Activated T-cell treated with anti-CD3 and anti-CD28 coated beads for 24 hours (primary cell): ENCODE results near the gene SIDT2.
"Not testable (repeated sequence)": the region's sequence is repeated elsewhere in the genome, so short reads cannot be mapped to it uniquely, and the experiment has no call there.

Source experiments
- DNase-seq: peaks from one replicate; pipeline ENCODE4 v3.0.0-alpha.2; 2020; ENCODE audit warnings: low read depth

The SIDT2 gene

GRCh38 chr11:117178210-117179034 lies at the start of gene SIDT2:
TSS of gene SIDT2 (plus strand) at chr11:117178743. CDS start at chr11:117179264, 521 bp downstream.
- peak; percentile 84 for DNase-seq

DNA sequence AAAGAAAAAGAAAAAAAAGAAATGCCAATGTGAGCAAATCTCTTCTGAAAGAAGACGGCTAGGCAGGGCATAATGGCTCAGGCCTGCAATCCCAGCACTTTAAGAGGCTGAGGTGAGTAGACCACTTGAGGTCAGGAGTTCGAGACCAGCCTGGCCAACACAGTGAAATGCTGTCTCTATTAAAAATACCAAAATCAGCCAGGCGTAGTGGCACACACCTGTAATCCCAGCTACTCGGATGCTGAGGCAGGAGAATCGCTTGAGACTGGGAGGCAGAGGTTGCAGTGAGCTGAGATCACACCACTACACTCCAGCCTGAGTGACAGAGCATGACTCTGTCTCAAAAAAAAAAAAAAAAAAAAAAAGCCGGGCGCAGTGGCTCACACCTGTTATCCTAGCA lies 48.1 kb upstream of the SIDT2 start:
- DNase-seq = not testable (repeated sequence)

DNA sequence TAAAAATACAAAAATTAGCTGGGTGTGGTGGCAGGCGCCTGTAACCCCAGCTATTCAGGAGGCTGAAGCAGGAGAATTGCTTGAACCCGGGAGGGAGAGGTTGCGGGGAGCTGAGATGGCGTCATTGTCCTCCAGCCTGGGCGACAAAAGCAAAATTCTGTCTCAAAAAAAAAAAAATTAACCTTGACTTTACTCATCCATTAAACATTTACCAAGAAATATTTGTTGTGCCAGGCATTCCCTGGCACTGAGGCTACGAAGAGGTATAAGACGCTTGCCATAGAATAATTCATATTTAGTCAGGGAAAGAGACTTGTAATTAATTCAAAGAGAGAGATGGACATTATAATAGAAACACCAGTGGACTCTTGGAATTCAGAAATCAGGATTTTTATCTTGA lies 47.7 kb upstream of the SIDT2 start:
- no peak for DNase-seq

- no peak for DNase-seq
These were observed 44.1 kb upstream of the SIDT2 start for GRCh38 chr11:117134431-117134830.

DNA sequence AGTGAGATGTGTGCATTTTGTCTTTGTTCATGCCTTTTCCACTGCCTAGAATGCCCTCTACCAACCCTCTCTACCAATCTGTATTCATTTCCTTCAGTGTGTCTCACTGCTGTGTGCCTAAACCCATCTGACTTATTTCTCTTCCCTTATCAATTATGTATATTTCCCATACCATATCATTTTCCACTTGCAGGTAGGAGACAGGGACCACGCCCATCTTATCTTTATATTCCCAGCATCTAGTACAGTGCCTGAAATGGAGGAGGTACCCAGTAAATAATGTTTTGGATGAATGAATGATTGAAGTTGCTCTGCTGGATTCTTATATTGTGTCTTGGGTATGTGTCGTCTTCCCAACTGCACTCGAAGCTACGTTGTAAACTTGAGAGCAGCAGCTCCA lies 43.6 kb upstream of the SIDT2 start:
- DNase-seq = not testable (repeated sequence)

GRCh38 chr11:117137223-117138086 lies 41.1 kb upstream of the SIDT2 start:
- DNase-seq = not testable (repeated sequence)

DNA sequence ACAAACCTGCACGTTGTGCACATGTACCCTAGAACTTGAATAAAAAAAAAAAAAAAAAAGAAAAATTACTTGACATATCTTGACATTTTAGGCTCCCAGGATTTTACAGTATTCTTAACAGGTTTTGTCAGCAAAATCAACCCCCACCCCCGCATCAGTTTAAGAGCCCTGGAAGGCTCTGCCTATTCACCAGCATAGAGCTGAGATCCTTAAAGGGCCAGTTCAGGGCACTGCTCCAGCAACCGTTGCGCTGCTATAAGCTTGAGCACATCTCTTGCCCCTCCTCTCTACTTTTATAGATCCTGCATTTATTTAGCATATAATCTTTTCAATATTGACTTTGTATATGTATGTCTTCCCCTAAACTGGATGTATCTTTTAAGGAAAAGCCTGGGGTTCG lies 35.2 kb upstream of the SIDT2 start:
- peak; percentile 11 for DNase-seq

- peak; percentile 93 for DNase-seq
These were observed 34.6 kb upstream of the SIDT2 start, which contains the start of gene PAFAH1B2 for GRCh38 chr11:117143871-117144476. TSS of gene PAFAH1B2 (plus strand) at chr11:117144287. CDS start at chr11:117152448, 8,161 bp downstream.

- DNase-seq = peak; percentile 4
These were observed 33.8 kb upstream of the SIDT2 start for GRCh38 chr11:117144477-117145392.

DNA sequence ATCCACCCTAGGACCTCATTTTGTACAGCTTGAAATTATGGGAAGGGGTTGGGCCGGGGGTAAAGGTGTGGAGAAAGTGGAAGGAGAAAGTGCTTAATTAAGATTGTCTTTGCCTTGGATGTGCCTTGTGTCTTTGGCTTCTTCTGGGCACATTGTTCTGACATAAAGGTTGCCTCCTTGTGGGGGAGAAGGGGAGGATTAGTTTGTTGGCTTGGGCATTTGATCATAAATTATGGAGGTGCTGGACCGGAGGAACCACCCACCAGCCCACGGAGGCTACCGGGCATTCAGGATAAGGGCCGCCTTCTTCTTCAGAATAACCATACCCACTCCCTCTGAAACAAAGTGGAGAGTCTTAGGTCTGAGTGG lies 33.2 kb upstream of the SIDT2 start:
- no peak for DNase-seq

DNA sequence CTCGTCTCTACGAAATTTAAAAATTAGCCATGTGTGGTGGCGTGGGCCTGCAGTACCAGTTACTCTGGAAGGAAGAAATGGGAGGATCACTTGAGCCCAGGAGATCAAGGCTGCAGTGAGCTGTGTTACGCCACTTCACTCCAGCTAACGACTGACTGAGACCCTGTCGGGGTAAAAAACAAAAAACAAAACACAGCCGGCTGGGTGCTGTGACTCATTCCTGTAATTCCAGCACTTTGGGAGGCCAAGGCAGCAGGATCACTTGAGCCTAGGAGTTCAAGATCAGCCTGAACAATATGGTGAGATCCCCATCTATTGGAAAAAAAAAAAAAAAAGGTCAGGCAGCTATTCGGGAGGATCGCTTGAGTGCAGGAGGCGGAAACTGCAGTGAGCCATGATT lies 32.0 kb upstream of the SIDT2 start:
- DNase-seq = no peak

- no peak for DNase-seq
These were observed 26.5 kb upstream of the SIDT2 start for GRCh38 chr11:117152066-117152465.

DNA sequence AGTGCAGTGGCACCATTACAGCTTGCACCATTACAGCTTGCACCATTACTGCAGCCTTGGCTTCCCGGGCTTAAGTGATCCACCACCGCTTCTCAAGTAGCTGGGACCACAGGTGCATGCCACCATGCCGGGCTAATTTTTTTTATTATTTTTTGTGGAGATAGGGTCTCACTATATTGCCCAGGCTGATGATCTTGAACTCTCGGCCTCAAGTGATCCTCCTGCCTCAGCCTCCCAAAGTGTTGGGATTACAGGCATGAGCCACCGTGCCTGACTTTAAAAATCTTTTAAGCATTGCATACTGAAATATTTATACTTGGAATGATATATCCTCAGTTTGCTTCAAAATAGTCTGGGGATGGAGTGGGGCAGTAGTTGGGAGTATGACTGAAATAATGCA lies 24.1 kb upstream of the SIDT2 start:
- DNase-seq = no peak

- no peak for DNase-seq
These were observed 21.0 kb upstream of the SIDT2 start for GRCh38 chr11:117157507-117157906.

DNA sequence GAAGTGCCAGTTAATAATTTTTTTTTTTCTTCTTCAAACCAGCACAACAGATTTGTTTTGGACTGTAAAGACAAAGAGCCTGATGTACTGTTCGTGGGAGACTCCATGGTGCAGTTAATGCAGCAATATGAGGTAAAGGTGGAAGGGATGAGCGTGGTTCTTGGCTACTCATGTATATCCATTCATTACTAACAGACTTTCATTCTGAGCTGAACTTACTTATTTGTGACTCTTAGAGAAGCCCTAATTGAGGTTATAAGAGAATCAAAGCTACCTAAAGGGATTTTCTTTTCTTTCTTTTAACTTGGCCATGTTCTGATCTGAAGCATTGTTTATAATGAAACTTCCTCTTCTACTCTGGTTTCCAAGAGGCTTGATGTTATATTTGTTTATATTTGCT lies 18.7 kb upstream of the SIDT2 start:
- no peak for DNase-seq

GRCh38 chr11:117160826-117161225 lies 17.7 kb upstream of the SIDT2 start:
- DNase-seq = no peak

DNA sequence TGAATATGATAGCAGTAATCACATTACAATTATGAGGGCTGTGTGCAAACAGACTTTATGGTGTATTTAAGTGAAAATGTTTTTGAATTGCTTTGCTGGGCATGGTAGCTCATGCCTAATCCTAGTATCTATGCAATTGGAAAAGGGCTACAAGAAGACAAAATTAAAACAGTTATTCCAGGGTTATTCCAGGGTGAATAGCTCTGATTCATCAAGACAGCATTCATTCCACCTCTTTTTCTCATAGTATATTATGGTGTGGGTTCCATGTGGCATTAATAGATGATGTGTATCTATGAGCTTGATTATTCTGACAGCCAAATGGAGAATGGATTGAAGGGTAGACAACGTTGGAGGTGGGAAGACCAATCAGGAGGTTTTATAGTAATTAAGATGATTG lies 12.1 kb upstream of the SIDT2 start:
- no peak for DNase-seq

DNA sequence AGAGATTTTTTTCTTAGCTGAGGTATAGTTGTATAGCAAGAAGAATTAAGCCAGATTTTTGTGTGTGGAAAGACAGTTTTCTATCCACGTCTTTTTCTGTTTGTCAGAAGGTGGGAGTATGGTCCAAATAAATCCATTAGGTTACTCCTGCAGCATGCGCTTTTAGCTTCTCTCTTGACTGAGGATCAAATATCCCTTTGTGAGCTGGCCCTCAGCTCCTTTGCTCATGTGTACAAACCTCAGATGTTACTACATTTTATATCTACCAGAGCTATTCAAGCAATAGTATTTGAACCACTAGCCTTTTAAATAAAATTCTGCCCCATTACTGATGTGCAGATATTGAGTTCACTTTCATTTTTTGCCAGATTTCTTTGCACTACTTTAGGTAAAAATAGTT lies 8.8 kb upstream of the SIDT2 start:
- no peak for DNase-seq

GRCh38 chr11:117170210-117170609 lies 8.3 kb upstream of the SIDT2 start:
- no peak for DNase-seq

GRCh38 chr11:117171007-117171403 lies 7.5 kb upstream of the SIDT2 start:
- no peak for DNase-seq

GRCh38 chr11:117171404-117172061 lies 7.0 kb upstream of the SIDT2 start:
- no peak for DNase-seq
